ENCODE data around the gene RAB11FIP5.

RAB11FIP5 gene

GRCh38 chr2:73033142-73033765 is 79.5 kb downstream of the RAB11FIP5 start:
- Mint-ChIP-seq H3K4me3 (no peak overlapping the region), H3K4me1 (ENCODE audit: low read depth) (peaks cover 62% of the 10 kb centered on the region), H3K27ac (no peak overlapping the region), H3K27me3 (no peaks in the 10 kb centered on the region), H3K36me3 (ENCODE audit: low read depth) (peaks cover 55% of the 10 kb centered on the region), H3K9me3 (no peaks in the 10 kb centered on the region)
- intact Hi-C loops (cut with micrococcal nuclease): no loop called here

- H3K27ac Mint-ChIP-seq: no peak overlapping the region
- intact Hi-C loops (cut with micrococcal nuclease): no loop called here
- H3K9me3 Mint-ChIP-seq: no peaks in the 10 kb centered on the region
These were observed 80.0 kb downstream of the RAB11FIP5 start for GRCh38 chr2:73032702-73033097.

GRCh38 chr2:73031725-73032701 is 80.7 kb downstream of the RAB11FIP5 start:
- H3K4me1 Mint-ChIP-seq (ENCODE audit: low read depth): peaks cover 58% of the 10 kb centered on the region
- intact Hi-C loops (cut with micrococcal nuclease): no loop called here
- no peak overlapping the region for H3K27ac Mint-ChIP-seq
- H3K27me3 Mint-ChIP-seq: no peaks in the 10 kb centered on the region
- H3K36me3 Mint-ChIP-seq (ENCODE audit: low read depth): peaks cover 55% of the 10 kb centered on the region
- no peak overlapping the region for H3K4me3 Mint-ChIP-seq
- H3K9me3 Mint-ChIP-seq: no peaks in the 10 kb centered on the region

More at GRCh38 chr2:73032702-73033097, 80.0 kb downstream of the RAB11FIP5 start:
- Mint-ChIP-seq H3K36me3 (ENCODE audit: low read depth) (peaks cover 57% of the 10 kb centered on the region), H3K4me1 (ENCODE audit: low read depth) (peaks cover 62% of the 10 kb centered on the region), H3K27me3 (no peaks in the 10 kb centered on the region), H3K4me3 (no peak overlapping the region)

GRCh38 chr2:73031095-73031678 is 81.6 kb downstream of the RAB11FIP5 start:
- intact Hi-C loops (cut with micrococcal nuclease): no loop called here
- H3K27ac Mint-ChIP-seq: no peak overlapping the region

GRCh38 chr2:73028841-73029240 is 83.9 kb downstream of the RAB11FIP5 start:
- intact Hi-C loops (cut with micrococcal nuclease): no loop called here
- Mint-ChIP-seq H3K27ac (no peak overlapping the region), H3K27me3 (no peaks in the 10 kb centered on the region), H3K4me1 (ENCODE audit: low read depth) (peaks cover 28% of the 10 kb centered on the region), H3K36me3 (ENCODE audit: low read depth) (peaks cover 56% of the 10 kb centered on the region), H3K9me3 (no peaks in the 10 kb centered on the region), H3K4me3 (no peak overlapping the region)

More at GRCh38 chr2:73031095-73031678, 81.6 kb downstream of the RAB11FIP5 start:
- Mint-ChIP-seq H3K4me3 (no peak overlapping the region), H3K27me3 (no peaks in the 10 kb centered on the region), H3K36me3 (ENCODE audit: low read depth) (peaks cover 47% of the 10 kb centered on the region), H3K4me1 (ENCODE audit: low read depth) (peaks cover 50% of the 10 kb centered on the region), H3K9me3 (no peaks in the 10 kb centered on the region)

- intact Hi-C loops (cut with micrococcal nuclease): no loop called here
- Mint-ChIP-seq H3K4me1 (ENCODE audit: low read depth) (peaks cover 21% of the 10 kb centered on the region), H3K27me3 (no peaks in the 10 kb centered on the region), H3K36me3 (ENCODE audit: low read depth) (peaks cover 53% of the 10 kb centered on the region), H3K4me3 (no peak overlapping the region), H3K27ac (no peak overlapping the region), H3K9me3 (no peaks in the 10 kb centered on the region)
These were observed 85.4 kb downstream of the RAB11FIP5 start for GRCh38 chr2:73027340-73027739.

- Mint-ChIP-seq H3K4me3 (no peak overlapping the region), H3K27me3 (no peaks in the 10 kb centered on the region), H3K4me1 (ENCODE audit: low read depth) (peaks cover 27% of the 10 kb centered on the region), H3K27ac (no peak overlapping the region), H3K9me3 (no peaks in the 10 kb centered on the region), H3K36me3 (ENCODE audit: low read depth) (peaks cover 68% of the 10 kb centered on the region)
- intact Hi-C loops (cut with micrococcal nuclease): no loop called here
These were observed 89.3 kb downstream of the RAB11FIP5 start for GRCh38 chr2:73023497-73023896.
